Coronary artery (tissue), 2 donors: ENCODE measurements around the gene SOX18.

Experiments
- DNase-seq: peaks from one replicate; pipeline ENCODE4 v3.0.0-alpha.2; 2017; ENCODE audit warnings: low spot score
- H3K27ac ChIP-seq, 2 donors: fragments of 200-600 bp; sonication (generic); one replicate each; pipeline ENCODE4 v1.5.1; 2016 to 2019
- H3K4me3 ChIP-seq: fragments of 200-600 bp; sonication (generic); 2 replicates; pipeline ENCODE4 v1.5.1; 2016; ENCODE audit warnings: mild to moderate bottlenecking, moderate library complexity
- CTCF ChIP-seq: fragments of 200-600 bp; sonication (generic); IDR thresholded peaks from one replicate; pipeline ENCODE4 v1.5.1; 2019; ENCODE audit warnings: antibody characterized with exemption

SOX18 gene

GRCh38 chr20:64067005-64067632, 17.7 kb upstream of the SOX18 start:
- no peak for DNase-seq
- TF ChIP-seq CTCF, result no peak
- no peak overlapping the region for H3K4me3 ChIP-seq
- H3K27ac ChIP-seq, result no peak overlapping the region

- no peak for DNase-seq
- Histone ChIP-seq H3K27ac (no peak overlapping the region), H3K4me3 (no peak overlapping the region)
- TF ChIP-seq CTCF, result no peak
These were observed 16.5 kb upstream of the SOX18 start for GRCh38 chr20:64065974-64066343.

GRCh38 chr20:64065062-64065973, 15.9 kb upstream of the SOX18 start:
- no peak overlapping the region for H3K27ac ChIP-seq
- no peak for TF ChIP-seq CTCF
- DNase-seq, result no peak
- no peak overlapping the region for H3K4me3 ChIP-seq

GRCh38 chr20:64064145-64064698, 14.8 kb upstream of the SOX18 start:
- H3K4me3 ChIP-seq, result peak overlapping the region; percentile 96
- DNase-seq, result no peak
- H3K27ac ChIP-seq, result peak overlapping the region; percentile 83 to 92
- TF ChIP-seq CTCF, result no peak

GRCh38 chr20:64063389-64064144, 14.1 kb upstream of the SOX18 start:
- H3K27ac ChIP-seq, result peak overlapping the region; percentile 83 to 92
- no peak for DNase-seq
- no peak for TF ChIP-seq CTCF
- peak overlapping the region; percentile 96 for H3K4me3 ChIP-seq

- Histone ChIP-seq H3K27ac (peak within 1 kb of the TSS; percentile 83 to 92), H3K4me3 (peak within 1 kb of the TSS; percentile 96)
- TF ChIP-seq CTCF, result no peak
- DNase-seq, result peak; percentile 96
These were observed 13.4 kb upstream of the SOX18 start, which contains the start of gene TCEA2 for GRCh38 chr20:64062596-64063388. TCEA2 (plus strand) TSS chr20:64063198; CDS start chr20:64063313, 115 bp downstream.
